ENCODE measurements around the gene MAB21L1. TPM values are rescaled to one million over a fixed set of nuclear protein-coding genes. Genes with fewer than 3 reads are reported as not detected.

Gene MAB21L1
- polyA plus RNA-seq, 2 of the 4 experiments (the other 2 are of a cell fraction): not detected

- no peak for TF ChIP-seq ELK1 (IDR thresholded peaks at IDR 0.05; ENCODE audit: low read depth, low read length)
- no peak for TF ChIP-seq CBX2 (IDR thresholded peaks at IDR 0.05; ENCODE audit: borderline replicate concordance, low read depth)
Observed at GRCh38 chr13:35473802-35474201, 2.7 kb downstream of the MAB21L1 start (continued).

GRCh38 chr13:35473206-35473775, 3.2 kb downstream of the MAB21L1 start:
- CTCF ChIA-PET: no interaction called here
- H3K27ac ChIP-seq: no peak overlapping the region
- no peak for ATAC-seq
- H3K9me3 ChIP-seq: no peaks in the 10 kb centered on the region
- no peaks in the 10 kb centered on the region for H3K4me1 ChIP-seq
- TF ChIP-seq CHD2 (IDR thresholded peaks at IDR 0.05; ENCODE audit: low read length, partially characterized antibody) (no peak), FOSL2 (IDR thresholded peaks at IDR 0.05) (no peak), FOSL2 (CRISPR knock-in tag; IDR thresholded peaks at IDR 0.05) (no peak), RARB (CRISPR knock-in tag; IDR thresholded peaks at IDR 0.05) (no peak), RCOR1 (IDR thresholded peaks at IDR 0.05; ENCODE audit: low read depth, low read length) (no peak), HMGXB4 (CRISPR knock-in tag; IDR thresholded peaks at IDR 0.05; ENCODE audit: borderline replicate concordance) (no peak), CHD4 (IDR thresholded peaks at IDR 0.05; ENCODE audit: borderline replicate concordance) (no peak), TFCP2L1 (CRISPR knock-in tag; IDR thresholded peaks at IDR 0.05) (no peak), ATOH8 (CRISPR knock-in tag; IDR thresholded peaks at IDR 0.05; ENCODE audit: low read depth) (no peak), TP53 (CRISPR knock-in tag; IDR thresholded peaks at IDR 0.05) (no peak), FOSB (CRISPR knock-in tag; IDR thresholded peaks at IDR 0.05) (no peak), MAZ (IDR thresholded peaks at IDR 0.05; ENCODE audit: borderline replicate concordance, low read depth, low read length) (no peak), ZSCAN20 (CRISPR knock-in tag; IDR thresholded peaks at IDR 0.05) (no peak), MYC (IDR thresholded peaks at IDR 0.05; ENCODE audit: borderline replicate concordance, low read length) (no peak), EP300 (IDR thresholded peaks at IDR 0.05) (no peak), RFX5 (IDR thresholded peaks at IDR 0.05) (no peak), MAX (IDR thresholded peaks at IDR 0.05) (no peak), BCL3 (IDR thresholded peaks at IDR 0.05) (no peak), HOXA7 (CRISPR knock-in tag; IDR thresholded peaks at IDR 0.05) (no peak), CBX2 (IDR thresholded peaks at IDR 0.05; ENCODE audit: borderline replicate concordance, low read depth) (no peak)
- DNase-seq (ENCODE audit: low read depth in 1 of 2, low spot score in 1 of 2): no peak
- no peak overlapping the region for H3K4me3 ChIP-seq
- H3K4me2 ChIP-seq: no peak overlapping the region
- no peak for FAIRE-seq
- POLR2A ChIA-PET: no interaction called here
